Body of pancreas (tissue), 4 donors: ENCODE data around the gene TOGARAM2. TPM values are rescaled to one million over a fixed set of nuclear protein-coding genes. Genes with fewer than 3 reads are reported as not detected.

Source experiments
- ATAC-seq: fragments of 150-250 bp; one replicate; pipeline ENCODE4 v1.9.1; 2016
- DNase-seq, 4 donors: peaks; one replicate each; pipeline ENCODE4 v3.0.0-alpha.2; 2019
- H3K27ac ChIP-seq, 4 donors: fragments of 200-600 bp; sonication (generic); 1 replicate in 3 of 4; 2 replicates in 1 of 4; pipeline versions ENCODE4 v1.5.1 to v1.6.1; 2016 to 2019; ENCODE audit warnings: mild to moderate bottlenecking in 1 of 4, mixed read lengths in 1 of 4, moderate library complexity in 1 of 4
- H3K27me3 ChIP-seq, 2 donors: fragments of 200-600 bp; sonication (generic); one replicate each; pipeline ENCODE4 v1.6.0; 2016; ENCODE audit warnings: mild to moderate bottlenecking in 1 of 2
- H3K36me3 ChIP-seq, 2 donors: fragments of 200-600 bp; sonication (generic); replicated peaks in 1 of 2; 2 replicates each; pipeline ENCODE4 v1.5.1; 2016; ENCODE audit warnings: low read depth in 2 of 2; ENCODE audit not compliant: insufficient read depth in 1 of 2
- H3K4me1 ChIP-seq: fragments of 200-600 bp; sonication (generic); one replicate; pipeline ENCODE4 v1.6.0; 2016
- H3K4me3 ChIP-seq, 2 donors: fragments of 200-600 bp; sonication (generic); 1 replicate in 1 of 2; 2 replicates in 1 of 2; pipeline ENCODE4 v1.5.1; 2016 to 2019
- H3K9me3 ChIP-seq, 3 donors: fragments of 200-600 bp; sonication (generic); 1 replicate in 2 of 3; 2 replicates in 1 of 3; pipeline ENCODE4 v1.5.1; 2016
- CTCF ChIP-seq, 7 experiments: fragments of 450-650 bp in 4 of 7; fragments of 200-600 bp in 3 of 7; sonication (generic) in 3 of 7; IDR thresholded peaks; one replicate each; pipeline ENCODE4 v1.5.1; 2016 to 2019; ENCODE audit warnings: antibody characterized with exemption in 7 of 7
- POLR2A ChIP-seq, 3 donors: fragments of 450-650 bp; IDR thresholded peaks; one replicate each; pipeline ENCODE4 v1.6.1; 2016; ENCODE audit warnings: antibody characterized with exemption in 3 of 3, mild to moderate bottlenecking in 2 of 3
- WGBS, 2 donors: methylation state at CpG; one replicate each; pipeline ENCODE4 v1.1.5; 2017; 5-methylcytosine and 5-hydroxymethylcytosine counted together
- intact Hi-C: fragments of 100-400 bp; cut with DNase I; formaldehyde crosslinking; loops from one replicate; pipeline ENCODE4 v1.15.1; 2023
- total RNA-seq, 2 donors: library from RNA; depleted of rRNA; stranded (reverse); fragments of >200 nt; gene quantifications; one replicate each; pipeline ENCODE4 v1.1.0, GENCODE V29; 2016

TOGARAM2 gene
- total RNA-seq, 2 donors from 2014 or later, result 0.26 TPM; not detected in 1

GRCh38 chr2:29025711-29026110, 44.6 kb downstream of the TOGARAM2 start:
- H3K27ac ChIP-seq, result no peak overlapping the region
- H3K4me1 ChIP-seq, result no peaks in the 10 kb centered on the region
- TF ChIP-seq CTCF (IDR thresholded peaks at IDR 0.05), result no peak
- TF ChIP-seq POLR2A (IDR thresholded peaks at IDR 0.05), result no peak
- no peaks in the 10 kb centered on the region for H3K36me3 ChIP-seq
- WGBS, 2 donors, result 62 to 86% methylated on average over 2 to 3 of the region's 3 CpGs
- ATAC-seq (no peak), DNase-seq (no peak)
- H3K9me3 ChIP-seq, result no peaks in the 10 kb centered on the region
- intact Hi-C loops, result no loop called here
- no peak overlapping the region for H3K4me3 ChIP-seq
- H3K27me3 ChIP-seq, result no peaks in the 10 kb centered on the region

GRCh38 chr2:29031046-29031445, 49.9 kb downstream of the TOGARAM2 start:
- Histone ChIP-seq H3K9me3 (no peaks in the 10 kb centered on the region), H3K4me1 (no peaks in the 10 kb centered on the region), H3K36me3 (no peaks in the 10 kb centered on the region), H3K27ac (no peak overlapping the region), H3K4me3 (no peak overlapping the region), H3K27me3 (no peaks in the 10 kb centered on the region)
- intact Hi-C loops, result no loop called here
- DNase-seq, result no peak
- TF ChIP-seq POLR2A (IDR thresholded peaks at IDR 0.05) (no peak), CTCF (IDR thresholded peaks at IDR 0.05) (no peak)
- no peak for ATAC-seq

DNA sequence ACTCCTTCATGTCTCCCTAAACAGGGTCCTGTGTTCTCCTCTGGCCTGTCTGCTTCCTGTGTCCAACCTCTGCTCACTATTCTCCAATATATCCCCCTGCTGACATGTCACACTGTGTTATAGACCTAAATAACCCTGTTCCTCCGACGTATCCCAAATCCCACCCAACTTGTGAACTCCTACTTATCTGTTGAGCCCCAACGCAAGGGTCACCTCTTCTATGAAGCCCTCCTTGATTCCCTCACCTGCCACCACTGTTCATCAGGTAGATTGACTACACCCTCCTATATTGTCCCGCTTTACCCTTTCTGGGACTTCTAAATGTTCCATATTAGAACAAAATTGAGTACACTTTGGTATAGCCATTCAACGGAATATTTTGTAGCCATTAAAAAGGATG, 51.1 kb downstream of the TOGARAM2 start:
- intact Hi-C loops, result no loop called here
- Histone ChIP-seq H3K27ac (no peak overlapping the region), H3K4me1 (no peaks in the 10 kb centered on the region), H3K4me3 (no peak overlapping the region), H3K27me3 (no peaks in the 10 kb centered on the region), H3K36me3 (no peaks in the 10 kb centered on the region), H3K9me3 (no peaks in the 10 kb centered on the region)
- DNase-seq, result no peak
- TF ChIP-seq CTCF (IDR thresholded peaks at IDR 0.05), result no peak
- TF ChIP-seq POLR2A (IDR thresholded peaks at IDR 0.05), result no peak
- ATAC-seq, result no peak
- WGBS, 2 donors, result 91 to 93% methylated on average over 5 of the region's 5 CpGs

DNA sequence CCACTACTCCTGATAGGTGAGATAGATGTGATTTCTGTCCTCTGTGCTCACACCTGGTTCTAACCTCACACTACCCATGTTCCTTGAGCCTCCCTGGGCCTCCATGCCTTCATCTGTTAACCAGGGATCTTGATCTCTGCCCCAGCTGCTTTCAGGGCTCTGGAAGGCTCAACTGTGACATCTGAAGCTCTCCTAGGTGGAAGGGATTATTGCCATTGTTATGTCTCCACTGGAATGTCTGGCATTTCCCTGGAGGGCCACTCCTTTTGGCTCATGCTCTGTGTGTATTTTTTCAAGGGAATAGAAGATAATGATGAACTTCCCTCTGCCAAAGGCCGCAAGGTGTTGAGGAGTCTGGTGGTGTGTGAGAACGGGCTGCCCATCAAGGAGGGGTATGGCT, 52.1 kb downstream of the TOGARAM2 start:
- intact Hi-C loops, result no loop called here
- Histone ChIP-seq H3K27me3 (no peaks in the 10 kb centered on the region), H3K4me3 (no peak overlapping the region), H3K4me1 (no peaks in the 10 kb centered on the region), H3K9me3 (no peaks in the 10 kb centered on the region), H3K36me3 (no peaks in the 10 kb centered on the region), H3K27ac (no peak overlapping the region)
- no peak for TF ChIP-seq CTCF (IDR thresholded peaks at IDR 0.05)
- TF ChIP-seq POLR2A (IDR thresholded peaks at IDR 0.05), result no peak
- WGBS, 2 donors, result 22 to 32% methylated on average over 2 of the region's 2 CpGs
- no peak for DNase-seq
- ATAC-seq, result no peak

GRCh38 chr2:29033656-29034055, 52.6 kb downstream of the TOGARAM2 start:
- Histone ChIP-seq H3K9me3 (no peaks in the 10 kb centered on the region), H3K4me3 (no peak overlapping the region), H3K27ac (no peak overlapping the region), H3K36me3 (no peaks in the 10 kb centered on the region), H3K4me1 (no peaks in the 10 kb centered on the region), H3K27me3 (no peaks in the 10 kb centered on the region)
- TF ChIP-seq POLR2A (IDR thresholded peaks at IDR 0.05), result no peak
- DNase-seq (no peak), ATAC-seq (no peak)
- WGBS, 2 donors, result 85 to 91% methylated on average over 4 to 6 of the region's 6 CpGs
- intact Hi-C loops, result no loop called here
